SU-DHL-6 (cell line): ENCODE data around the gene CLNK.

ENCODE experiments used
- H2AFZ ChIP-seq: fragments of 200-600 bp; sonication (generic); 2 replicates; pipeline ENCODE4 v1.6.1; 2014; ENCODE audit warnings: low read depth, mild to moderate bottlenecking, moderate library complexity, mixed read lengths, antibody characterized with exemption, low read length; ENCODE audit not compliant: severe bottlenecking
- H3F3A ChIP-seq: fragments of 200-600 bp; shearing (Covaris generic); 2 replicates; pipeline ENCODE4 v1.6.0; 2016; ENCODE audit warnings: antibody characterized with exemption, mild to moderate bottlenecking; ENCODE audit not compliant: insufficient read depth
- H3K27ac ChIP-seq: fragments of 200-600 bp; sonication (generic); 2 replicates; pipeline ENCODE4 v1.5.1; 2016; ENCODE audit warnings: low read depth, mild to moderate bottlenecking, low read length, moderate library complexity, mixed read lengths
- H3K27me3 ChIP-seq: fragments of 200-600 bp; sonication (generic), shearing (Covaris generic); 2 replicates; pipeline ENCODE4 v1.6.0; 2014; ENCODE audit warnings: mild to moderate bottlenecking, low read length
- H3K36me3 ChIP-seq: fragments of 200-600 bp; sonication (generic); 2 replicates; pipeline ENCODE4 v1.6.1; 2014; ENCODE audit warnings: mild to moderate bottlenecking, low read length, mixed read lengths
- H3K4me2 ChIP-seq: fragments of 300-600, 200-600 bp; shearing (Covaris generic), sonication (generic); 2 replicates; pipeline ENCODE4 v1.6.0; 2014; ENCODE audit warnings: low read length, low read depth, mild to moderate bottlenecking; ENCODE audit not compliant: poor library complexity, severe bottlenecking
- H3K4me3 ChIP-seq: fragments of 200-600 bp; sonication (generic); 2 replicates; pipeline ENCODE4 v1.5.1; 2014; ENCODE audit warnings: antibody characterized with exemption, low read length, mild to moderate bottlenecking, mixed read lengths; ENCODE audit not compliant: insufficient read depth, poor library complexity, severe bottlenecking
- H3K79me2 ChIP-seq: fragments of 200-600 bp; sonication (generic); 2 replicates; pipeline ENCODE4 v1.6.1; 2014; ENCODE audit warnings: mild to moderate bottlenecking, low read length, moderate library complexity; ENCODE audit not compliant: insufficient read depth
- H3K9ac ChIP-seq: fragments of 200-600 bp; sonication (generic); 2 replicates; pipeline ENCODE4 v1.7.0; 2014; ENCODE audit warnings: mild to moderate bottlenecking, low read length
- H3K9me2 ChIP-seq: fragments of 200-600 bp; sonication (generic); replicated peaks from 2 replicates; pipeline ENCODE4 v1.6.1; 2014; ENCODE audit warnings: low read length; ENCODE audit not compliant: insufficient read depth
- H3K9me3 ChIP-seq: fragments of 200-600 bp; sonication (generic); 2 replicates; pipeline ENCODE4 v1.6.1; 2014; ENCODE audit warnings: low read length, mixed read lengths; ENCODE audit not compliant: insufficient read depth
- H4K20me1 ChIP-seq: fragments of 200-600 bp; sonication (generic); 2 replicates; pipeline ENCODE4 v1.6.1; 2014; ENCODE audit warnings: low read depth, mild to moderate bottlenecking, antibody characterized with exemption, low read length, moderate library complexity, mixed read lengths
- EZH2phosphoT487 ChIP-seq: fragments of 200-600 bp; sonication (generic), shearing (Covaris generic); conservative IDR thresholded peaks from 2 replicates; pipeline ENCODE4 v1.6.1; 2018; ENCODE audit warnings: mild to moderate bottlenecking, antibody characterized with exemption, low read length, moderate library complexity, mixed read lengths
- TF ChIP-seq, protein P1 (sequence below): fragments of 200-600 bp; sonication (generic); IDR thresholded peaks from one replicate; pipeline ENCODE4 v1.5.1; 2017; ENCODE audit warnings: antibody characterized with exemption, mild to moderate bottlenecking, low read length, moderate library complexity; ENCODE audit not compliant: insufficient read depth, poor library complexity, severe bottlenecking

The CLNK gene

GRCh38 chr4:10639664-10640063 lies 44.9 kb downstream of the CLNK start:
- Histone ChIP-seq H3K36me3 (no peaks in the 10 kb centered on the region), H3F3A (no peaks in the 10 kb centered on the region), H3K9me2 (no peaks in the 10 kb centered on the region), H3K9ac (no peak overlapping the region), H3K27ac (no peak overlapping the region), H3K4me2 (no peak overlapping the region), H3K79me2 (no peaks in the 10 kb centered on the region), H2AFZ (no peak overlapping the region), H4K20me1 (no peaks in the 10 kb centered on the region), H3K4me3 (no peak overlapping the region), H3K9me3 (no peaks in the 10 kb centered on the region), H3K27me3 (no peaks in the 10 kb centered on the region)
- TF ChIP-seq, protein P1, sequence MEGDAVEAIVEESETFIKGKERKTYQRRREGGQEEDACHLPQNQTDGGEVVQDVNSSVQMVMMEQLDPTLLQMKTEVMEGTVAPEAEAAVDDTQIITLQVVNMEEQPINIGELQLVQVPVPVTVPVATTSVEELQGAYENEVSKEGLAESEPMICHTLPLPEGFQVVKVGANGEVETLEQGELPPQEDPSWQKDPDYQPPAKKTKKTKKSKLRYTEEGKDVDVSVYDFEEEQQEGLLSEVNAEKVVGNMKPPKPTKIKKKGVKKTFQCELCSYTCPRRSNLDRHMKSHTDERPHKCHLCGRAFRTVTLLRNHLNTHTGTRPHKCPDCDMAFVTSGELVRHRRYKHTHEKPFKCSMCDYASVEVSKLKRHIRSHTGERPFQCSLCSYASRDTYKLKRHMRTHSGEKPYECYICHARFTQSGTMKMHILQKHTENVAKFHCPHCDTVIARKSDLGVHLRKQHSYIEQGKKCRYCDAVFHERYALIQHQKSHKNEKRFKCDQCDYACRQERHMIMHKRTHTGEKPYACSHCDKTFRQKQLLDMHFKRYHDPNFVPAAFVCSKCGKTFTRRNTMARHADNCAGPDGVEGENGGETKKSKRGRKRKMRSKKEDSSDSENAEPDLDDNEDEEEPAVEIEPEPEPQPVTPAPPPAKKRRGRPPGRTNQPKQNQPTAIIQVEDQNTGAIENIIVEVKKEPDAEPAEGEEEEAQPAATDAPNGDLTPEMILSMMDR: no peak
- no peak for TF ChIP-seq EZH2phosphoT487

DNA sequence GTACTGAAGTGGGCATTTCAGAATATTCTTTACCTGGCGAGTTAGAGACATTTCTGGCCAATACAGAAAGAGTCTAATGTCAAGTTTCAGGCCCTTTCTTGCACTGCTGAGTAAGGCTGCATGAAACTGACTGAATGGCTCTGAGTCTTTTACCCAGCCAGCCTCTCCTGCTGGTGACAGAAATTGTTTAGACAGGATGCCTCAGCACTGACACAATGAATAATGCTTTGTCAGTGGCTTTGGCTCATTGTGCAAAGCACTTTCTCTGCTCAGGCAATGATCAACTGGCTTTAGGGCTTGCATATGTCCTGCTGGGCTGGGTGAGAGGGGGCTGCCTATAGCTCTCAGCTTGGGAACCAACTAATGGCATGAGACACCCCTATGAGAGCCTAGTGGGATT lies 45.5 kb downstream of the CLNK start:
- Histone ChIP-seq H3F3A (no peaks in the 10 kb centered on the region), H3K9me2 (no peaks in the 10 kb centered on the region)
- TF ChIP-seq EZH2phosphoT487: no peak
- TF ChIP-seq, protein P1: no peak

DNA sequence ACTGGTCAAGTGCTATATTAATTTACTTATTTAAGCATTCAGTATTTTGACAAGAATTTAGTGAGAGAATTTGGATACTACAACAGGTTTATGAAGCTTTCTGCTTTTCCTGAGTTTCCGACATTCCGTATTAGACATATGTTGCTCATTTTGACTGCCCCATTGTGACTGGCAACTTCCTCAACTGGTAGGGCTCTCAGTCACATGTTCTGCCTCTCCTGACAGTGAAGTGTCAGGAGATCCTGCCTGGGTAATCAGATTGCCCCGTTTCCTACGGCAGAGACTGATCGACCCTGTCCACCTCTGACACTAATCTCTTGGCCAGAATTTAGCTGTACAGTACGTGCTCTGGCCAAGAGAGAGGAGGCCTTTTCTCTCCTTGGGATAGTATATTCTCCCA lies 49.5 kb downstream of the CLNK start:
- no peak overlapping the region for H3K27ac ChIP-seq

More for the DNA sequence above, 45.5 kb downstream of the CLNK start:
- Histone ChIP-seq H3K36me3 (no peaks in the 10 kb centered on the region), H3K9me3 (no peaks in the 10 kb centered on the region), H3K79me2 (no peaks in the 10 kb centered on the region), H3K4me2 (no peak overlapping the region), H3K4me3 (no peak overlapping the region), H3K27me3 (no peaks in the 10 kb centered on the region), H2AFZ (no peak overlapping the region), H4K20me1 (no peaks in the 10 kb centered on the region), H3K27ac (no peak overlapping the region), H3K9ac (no peak overlapping the region)

More for the DNA sequence above, 49.5 kb downstream of the CLNK start:
- no peaks in the 10 kb centered on the region for H3K9me3 ChIP-seq
- no peaks in the 10 kb centered on the region for H3K9me2 ChIP-seq
- H4K20me1 ChIP-seq: no peaks in the 10 kb centered on the region
- H3K4me3 ChIP-seq: no peak overlapping the region
- TF ChIP-seq, protein P1: no peak
- no peak for TF ChIP-seq EZH2phosphoT487
- no peak overlapping the region for H2AFZ ChIP-seq
- no peak overlapping the region for H3K4me2 ChIP-seq
- H3K27me3 ChIP-seq: no peaks in the 10 kb centered on the region
- no peaks in the 10 kb centered on the region for H3K79me2 ChIP-seq
- H3K9ac ChIP-seq: no peak overlapping the region
- H3F3A ChIP-seq: no peaks in the 10 kb centered on the region
- H3K36me3 ChIP-seq: no peaks in the 10 kb centered on the region
